Sigmoid colon (tissue), 4 donors: ENCODE measurements around the gene CARD18.

Experiments used
- POLR2AphosphoS5 ChIP-seq, 4 donors: sonication (generic); formaldehyde crosslinking; IDR thresholded peaks; one replicate each; pipeline ENCODE4 v1.6.1; 2017; ENCODE audit warnings: antibody characterized with exemption in 4 of 4
- TF ChIP-seq, protein P1 (sequence below), 4 experiments: fragments of 450-650 bp in 3 of 4; fragments of 200-600 bp in 1 of 4; IDR thresholded peaks; one replicate each; pipeline ENCODE4 v1.5.1; 2016 to 2019; ENCODE audit warnings: antibody characterized with exemption in 4 of 4, mild to moderate bottlenecking in 3 of 4, moderate library complexity in 2 of 4

DNA sequence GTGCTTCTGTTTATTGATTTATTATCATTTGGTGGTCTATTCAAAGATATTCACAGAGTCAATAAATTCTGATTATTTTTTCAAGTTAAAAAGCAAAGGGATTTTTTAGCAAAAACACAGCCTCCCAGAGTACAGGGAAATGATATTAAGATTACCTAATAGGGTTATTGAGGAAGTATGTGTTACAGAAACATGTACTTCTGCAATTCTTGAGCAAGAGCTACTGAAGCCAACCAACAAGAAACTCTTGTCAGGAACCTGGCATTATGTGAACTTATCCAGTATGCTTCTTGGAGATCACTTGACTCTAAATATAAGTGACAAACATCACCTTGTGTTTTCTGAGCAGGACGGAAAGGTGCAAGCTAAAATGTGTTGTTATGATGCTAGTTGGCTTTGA is 42.0 kb upstream of the CARD18 start:
- TF ChIP-seq POLR2AphosphoS5 (IDR thresholded peaks at IDR 0.05) = no peak
- TF ChIP-seq, protein P1, sequence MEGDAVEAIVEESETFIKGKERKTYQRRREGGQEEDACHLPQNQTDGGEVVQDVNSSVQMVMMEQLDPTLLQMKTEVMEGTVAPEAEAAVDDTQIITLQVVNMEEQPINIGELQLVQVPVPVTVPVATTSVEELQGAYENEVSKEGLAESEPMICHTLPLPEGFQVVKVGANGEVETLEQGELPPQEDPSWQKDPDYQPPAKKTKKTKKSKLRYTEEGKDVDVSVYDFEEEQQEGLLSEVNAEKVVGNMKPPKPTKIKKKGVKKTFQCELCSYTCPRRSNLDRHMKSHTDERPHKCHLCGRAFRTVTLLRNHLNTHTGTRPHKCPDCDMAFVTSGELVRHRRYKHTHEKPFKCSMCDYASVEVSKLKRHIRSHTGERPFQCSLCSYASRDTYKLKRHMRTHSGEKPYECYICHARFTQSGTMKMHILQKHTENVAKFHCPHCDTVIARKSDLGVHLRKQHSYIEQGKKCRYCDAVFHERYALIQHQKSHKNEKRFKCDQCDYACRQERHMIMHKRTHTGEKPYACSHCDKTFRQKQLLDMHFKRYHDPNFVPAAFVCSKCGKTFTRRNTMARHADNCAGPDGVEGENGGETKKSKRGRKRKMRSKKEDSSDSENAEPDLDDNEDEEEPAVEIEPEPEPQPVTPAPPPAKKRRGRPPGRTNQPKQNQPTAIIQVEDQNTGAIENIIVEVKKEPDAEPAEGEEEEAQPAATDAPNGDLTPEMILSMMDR (IDR thresholded peaks at IDR 0.05) = no peak
